Ramos (cell line): ENCODE results near the gene TNFAIP8L3.

ENCODE experiments used
- in situ Hi-C: fragments of 300-500 bp; cut with MboI; formaldehyde crosslinking; loops from one replicate; pipeline ENCODE4 v1.14.3; 2022; ENCODE audit warnings: low sequenced_read_pairs; ENCODE audit not compliant: unreplicated experiment

TNFAIP8L3 gene

GRCh38 chr15:51016615-51017014 is 78.1 kb downstream of the TNFAIP8L3 start:
- in situ Hi-C loops: no loop called here

- in situ Hi-C loops: no loop called here
Observed at GRCh38 chr15:51011212-51011611, 83.5 kb downstream of the TNFAIP8L3 start.

DNA sequence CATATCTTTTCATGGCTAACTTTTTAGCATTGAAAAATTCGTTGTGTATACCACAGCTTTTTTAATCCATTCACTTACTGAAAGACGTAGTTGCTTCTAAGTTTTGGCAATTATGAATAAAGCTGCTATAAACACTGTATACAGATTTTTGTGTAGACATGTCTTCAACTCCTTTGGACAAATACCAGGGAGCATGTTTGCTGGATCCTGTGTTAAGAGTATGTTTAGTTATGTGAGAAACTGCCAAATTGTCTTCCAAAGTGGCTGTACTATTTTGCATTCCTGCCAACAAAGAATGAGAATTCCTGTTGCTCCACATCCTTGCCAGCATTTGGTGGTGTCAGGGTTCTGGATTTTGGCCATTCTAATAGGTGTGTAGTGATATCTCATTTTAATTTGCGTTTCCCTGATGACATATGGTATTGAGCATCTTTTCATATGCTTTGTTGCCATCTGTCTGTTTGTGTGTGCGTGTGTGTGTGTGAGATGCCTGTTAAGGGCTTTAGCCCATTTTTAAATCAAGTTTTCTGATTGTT is 87.5 kb downstream of the TNFAIP8L3 start:
- in situ Hi-C loops: no loop called here
